NCI-H446 (cell line): ENCODE data around the gene USP38.
"Not testable (repeated sequence)": the region's sequence is repeated elsewhere in the genome, so short reads cannot be mapped to it uniquely, and the experiment has no call there.

Experiments used
- DNase-seq, 2 experiments: peaks; one replicate each; lab custom pipeline; 2025; lab: John Stamatoyannopoulos, UW

USP38 gene

DNA sequence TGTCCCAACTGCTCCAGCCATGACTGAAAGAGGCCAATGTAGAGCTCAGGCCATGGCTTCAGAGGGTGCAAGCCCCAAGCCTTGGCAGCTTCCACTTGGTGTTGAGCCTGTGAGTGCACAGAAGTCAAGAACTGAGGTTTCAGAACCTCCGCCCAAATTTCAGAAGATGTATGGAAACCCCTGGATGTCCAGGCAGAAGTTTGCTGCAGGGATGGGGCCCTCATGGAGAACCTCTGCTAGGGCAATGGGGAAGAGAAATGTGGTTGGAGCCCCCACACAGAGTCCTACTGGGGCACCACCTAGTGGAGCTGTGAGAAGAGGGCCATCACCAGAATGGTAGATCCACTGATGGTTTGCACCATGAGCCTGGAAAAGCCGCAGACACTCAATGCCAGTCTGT lies 83.0 kb downstream of the USP38 start:
- DNase-seq = not testable (repeated sequence)

DNA sequence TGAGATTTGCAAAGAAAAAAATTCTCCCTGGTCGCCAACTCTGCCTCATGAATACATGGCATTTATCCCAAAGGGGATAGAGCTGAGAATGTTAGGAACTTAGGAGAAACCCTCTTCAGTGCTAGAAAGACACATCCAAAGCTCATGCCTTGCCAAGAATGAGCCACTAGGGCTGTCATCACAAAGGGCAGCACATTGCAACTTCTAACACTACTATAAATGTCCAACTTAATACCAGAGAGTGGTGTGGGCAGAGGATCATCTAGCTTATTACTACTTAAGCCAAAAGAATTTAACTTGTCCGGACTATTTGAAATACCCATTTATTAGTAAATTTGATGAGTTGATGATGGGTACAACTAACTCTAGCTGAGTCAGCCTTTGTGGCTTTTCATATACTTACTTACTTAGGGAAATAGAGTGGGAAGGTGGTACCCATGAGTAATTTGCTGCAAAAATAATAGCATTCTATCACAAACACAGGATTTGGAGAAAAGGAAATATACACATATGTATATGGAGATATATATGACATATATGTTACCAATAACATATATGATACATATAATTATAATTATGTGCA lies 85.6 kb downstream of the USP38 start:
- DNase-seq = peak in 1 of 2 experiments; percentile 56
